ENCODE measurements around the gene MEI4. TPM values are rescaled to one million over a fixed set of nuclear protein-coding genes. Genes with fewer than 3 reads are reported as not detected.

MEI4 gene
- total and polyA plus RNA-seq, 2 of the 4 experiments (the other 2 are of a cell fraction): not detected

DNA sequence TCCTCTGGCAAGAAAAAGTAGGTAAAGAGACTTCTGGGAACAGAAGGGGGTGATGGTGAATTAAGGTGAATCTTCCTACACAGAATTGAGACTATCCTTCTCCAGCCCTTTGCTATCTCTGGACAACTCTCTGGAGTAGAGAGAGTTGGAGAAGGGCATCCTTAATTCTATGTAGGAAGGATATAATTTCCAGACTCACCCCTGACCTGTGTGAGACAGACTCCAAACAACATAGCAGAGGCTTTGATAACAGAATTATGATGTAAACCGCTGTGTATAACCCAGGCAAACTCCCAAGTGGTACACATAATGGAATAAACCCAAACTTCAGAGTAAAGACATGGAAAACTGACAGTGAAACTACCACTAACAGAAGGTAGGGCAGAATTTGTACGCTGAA is 186.5 kb downstream of the MEI4 start:
- CTCF ChIA-PET: interaction anchor here (0.7 kb wide), 1 partner anchor 546 kb away, joined by 4 read pairs; no protein-coding TSS in a partner anchor

More for the DNA sequence above, 186.5 kb downstream of the MEI4 start:
- Histone ChIP-seq H3K9me1 (ENCODE audit: insufficient read depth, low read length) (no peaks in the 10 kb centered on the region), H2AK9ac (replicated peaks; ENCODE audit: low read depth, low read length, poor library complexity) (no peak overlapping the region), H2AFZ (replicated peaks; ENCODE audit: low read length, poor library complexity) (no peak overlapping the region), H4K91ac (ENCODE audit: insufficient read depth, low read depth, low read length) (no peak overlapping the region), H3K9ac (ENCODE audit: low read depth, low read length) (no peak overlapping the region), H3K27ac (ENCODE audit: insufficient read depth, low read length) (no peak overlapping the region), H3K56ac (ENCODE audit: extremely low read depth, insufficient read depth, low read length) (no peak overlapping the region), H3K4me3 (ENCODE audit: insufficient read depth, low read depth, low read length) (no peak overlapping the region), H4K20me1 (ENCODE audit: insufficient read depth, low read length) (no peaks in the 10 kb centered on the region), H2BK5ac (ENCODE audit: low read depth, low read length, poor library complexity, severe bottlenecking) (no peak overlapping the region), H2BK20ac (ENCODE audit: low read depth, low read length) (no peak overlapping the region), H2BK120ac (ENCODE audit: low read depth, low read length) (no peak overlapping the region), H3K36me3 (ENCODE audit: control insufficient read depth, insufficient read depth, low read length) (no peaks in the 10 kb centered on the region), H4K5ac (ENCODE audit: low read depth, low read length) (no peak overlapping the region), H3K23ac (ENCODE audit: low read depth, low read length) (no peak overlapping the region), H3K4me1 (ENCODE audit: control insufficient read depth, insufficient read depth, low read length) (no peaks in the 10 kb centered on the region), H3K79me1 (ENCODE audit: low read depth in 1 of 2, low read length in 2 of 2) (no peaks in the 10 kb centered on the region), H3K27me3 (ENCODE audit: control insufficient read depth, insufficient read depth, low read length) (no peaks in the 10 kb centered on the region), H3K14ac (replicated peaks; ENCODE audit: low read depth, low read length) (no peak overlapping the region), H4K8ac (ENCODE audit: low read depth in 2 of 2, low read length in 2 of 2) (no peak overlapping the region), H3K4ac (ENCODE audit: low read depth, low read length) (no peak overlapping the region), H3K9me3 (ENCODE audit: control insufficient read depth, insufficient read depth, low read length) (0 out of 2 replicates have a peak, but pooled peaks cover 3% of the 10 kb centered on the region), H3K18ac (ENCODE audit: low read depth, low read length) (no peak overlapping the region), H2BK15ac (ENCODE audit: low read depth, low read length) (no peak overlapping the region), H3K4me2 (ENCODE audit: low read depth, low read length) (no peak overlapping the region), H2AK5ac (ENCODE audit: low read depth, low read length) (no peak overlapping the region)
- POLR2A ChIA-PET (ENCODE audit: unreplicated experiment): no interaction called here
- TF ChIP-seq NFE2L2 (IDR thresholded peaks at IDR 0.05; ENCODE audit: low read depth, low read length): no peak
- no peak for TF ChIP-seq BHLHE40 (IDR thresholded peaks at IDR 0.05; ENCODE audit: low read depth, low read length)
- TF ChIP-seq CEBPB (IDR thresholded peaks at IDR 0.05; ENCODE audit: low read depth, low read length): no peak
- no peak for TF ChIP-seq MXI1 (IDR thresholded peaks at IDR 0.05; ENCODE audit: borderline replicate concordance, low read depth, low read length)
- no TSS peak for BruUV-seq (replicated peaks)
- in situ Hi-C loops (cut with MboI; ENCODE audit: low sequenced_read_pairs): no loop called here
- intact Hi-C loops (cut with micrococcal nuclease): no loop called here
- ATAC-seq (ENCODE audit: low read depth) (no peak), DNase-seq (no peak)
- dilution Hi-C loops (cut with HindIII; ENCODE audit: low sequenced_read_pairs, unreplicated experiment): no loop called here
- WGBS, 2 experiments (ENCODE audit: extremely low coverage in 2 of 2, insufficient read length in 1 of 2): no CpG with 5 or more reads among the region's 2 CpGs
